IMR-90 (cell line): Measurements from ENCODE around the gene PRKACG. TPM values are rescaled to one million over a fixed set of nuclear protein-coding genes. Genes with fewer than 3 reads are reported as not detected.

ENCODE experiments used
- ATAC-seq: fragments of 200-7000 bp; cut with Tn5 transposase; 2 replicates; pipeline ENCODE4 v1.9.1; 2020; ENCODE audit warnings: low read depth, mild to moderate bottlenecking, moderate library complexity
- BruUV-seq: library from RNA; stranded (reverse); fragments of 400-500 nt; replicated peaks from 2 replicates; lab custom pipeline; 2021; lab: Mats Ljungman, UMichigan
- CTCF ChIA-PET: fragments of 300-600 bp; formaldehyde crosslinking; extraction: SDS; loops from one replicate; lab custom pipeline; 2021; ENCODE audit warnings: antibody characterized with exemption; lab: Yijun Ruan, JAX
- POLR2A ChIA-PET: fragments of 300-600 bp; sonication (Branson Sonifier 250); formaldehyde crosslinking; loops from one replicate; lab custom pipeline; 2022; ENCODE audit warnings: antibody characterized with exemption; ENCODE audit not compliant: unreplicated experiment; lab: Charles Lee
- DNase-seq: peaks from one replicate; pipeline ENCODE4 v3.0.0; 2013
- H2AFZ ChIP-seq: replicated peaks from 2 replicates; pipeline ENCODE3; 2013; ENCODE audit warnings: low read length, mild to moderate bottlenecking; ENCODE audit not compliant: poor library complexity
- H2AK5ac ChIP-seq: 2 replicates; pipeline ENCODE4 v1.6.1; 2013; ENCODE audit warnings: low read depth, low read length, inconsistent platforms
- H2AK9ac ChIP-seq: replicated peaks from 2 replicates; pipeline ENCODE3; 2013; ENCODE audit warnings: mild to moderate bottlenecking, low read depth, low read length, moderate library complexity; ENCODE audit not compliant: poor library complexity
- H2BK120ac ChIP-seq: 2 replicates; pipeline ENCODE4 v1.6.1; 2013; ENCODE audit warnings: low read depth, low read length, inconsistent platforms
- H2BK15ac ChIP-seq: 3 replicates; pipeline ENCODE4 v1.6.1; 2013; ENCODE audit warnings: low read depth, low read length, inconsistent platforms
- H2BK20ac ChIP-seq: 2 replicates; pipeline ENCODE4 v1.6.1; 2013; ENCODE audit warnings: low read depth, mild to moderate bottlenecking, inconsistent platforms, low read length, moderate library complexity
- H2BK5ac ChIP-seq: 2 replicates; pipeline ENCODE4 v1.6.1; 2013; ENCODE audit warnings: mild to moderate bottlenecking, low read depth, low read length, inconsistent platforms; ENCODE audit not compliant: poor library complexity, severe bottlenecking
- H3K14ac ChIP-seq: replicated peaks from 2 replicates; pipeline ENCODE4 v1.6.1; 2013; ENCODE audit warnings: low read depth, low read length, inconsistent platforms
- H3K18ac ChIP-seq: 2 replicates; pipeline ENCODE4 v1.6.1; 2013; ENCODE audit warnings: low read depth, low read length, control low read depth
- H3K23ac ChIP-seq: 2 replicates; pipeline ENCODE4 v1.6.1; 2013; ENCODE audit warnings: low read depth, low read length, inconsistent platforms
- H3K27ac ChIP-seq: 2 replicates; pipeline ENCODE4 v1.5.1; 2013; ENCODE audit warnings: mild to moderate bottlenecking, control low read depth, low read length; ENCODE audit not compliant: insufficient read depth
- H3K27me3 ChIP-seq: 2 replicates; pipeline ENCODE4 v1.6.1; 2013; ENCODE audit warnings: low read length; ENCODE audit not compliant: control insufficient read depth, insufficient read depth
- H3K36me3 ChIP-seq: 2 replicates; pipeline ENCODE4 v1.6.1; 2013; ENCODE audit warnings: low read length, mixed read lengths; ENCODE audit not compliant: control insufficient read depth, insufficient read depth
- H3K4ac ChIP-seq: 2 replicates; pipeline ENCODE4 v1.6.1; 2013; ENCODE audit warnings: low read depth, low read length, inconsistent platforms
- H3K4me1 ChIP-seq: 2 replicates; pipeline ENCODE4 v1.6.1; 2013; ENCODE audit warnings: low read length, mixed read lengths; ENCODE audit not compliant: control insufficient read depth, insufficient read depth
- H3K4me2 ChIP-seq: 2 replicates; pipeline ENCODE4 v1.6.1; 2013; ENCODE audit warnings: low read depth, mild to moderate bottlenecking, control low read depth, low read length, moderate library complexity
- H3K4me3 ChIP-seq: 2 replicates; pipeline ENCODE4 v1.5.1; 2013; ENCODE audit warnings: low read depth, mild to moderate bottlenecking, control low read depth, low read length, moderate library complexity; ENCODE audit not compliant: insufficient read depth
- H3K56ac ChIP-seq: 2 replicates; pipeline ENCODE4 v1.6.1; 2013; ENCODE audit warnings: low read length, inconsistent platforms; ENCODE audit not compliant: insufficient read depth; ENCODE audit errors: extremely low read depth
- H3K79me1 ChIP-seq, 2 experiments: 2 replicates each; pipeline ENCODE4 v1.6.1; 2013; ENCODE audit warnings: low read length in 2 of 2, inconsistent platforms in 1 of 2, low read depth in 1 of 2
- H3K9ac ChIP-seq: 2 replicates; pipeline ENCODE4 v1.6.1; 2013; ENCODE audit warnings: low read depth, low read length, control low read depth
- H3K9me1 ChIP-seq: 2 replicates; pipeline ENCODE4 v1.6.1; 2013; ENCODE audit warnings: low read length, inconsistent platforms; ENCODE audit not compliant: insufficient read depth
- H3K9me3 ChIP-seq: 2 replicates; pipeline ENCODE4 v1.6.1; 2013; ENCODE audit warnings: low read length; ENCODE audit not compliant: control insufficient read depth, insufficient read depth
- H4K20me1 ChIP-seq: 2 replicates; pipeline ENCODE4 v1.6.1; 2013; ENCODE audit warnings: low read length, inconsistent platforms; ENCODE audit not compliant: insufficient read depth
- H4K5ac ChIP-seq: 2 replicates; pipeline ENCODE4 v1.6.1; 2013; ENCODE audit warnings: mild to moderate bottlenecking, low read depth, low read length, control low read depth
- H4K8ac ChIP-seq, 2 experiments: 2 replicates each; pipeline ENCODE4 v1.6.1; 2013; ENCODE audit warnings: low read depth in 2 of 2, low read length in 2 of 2, control low read depth in 1 of 2, inconsistent platforms in 1 of 2
- H4K91ac ChIP-seq: 2 replicates; pipeline ENCODE4 v1.6.1; 2013; ENCODE audit warnings: low read depth, low read length, inconsistent platforms; ENCODE audit not compliant: insufficient read depth
- CEBPB ChIP-seq: IDR thresholded peaks from 2 replicates; pipeline ENCODE4 v1.6.1; 2012; ENCODE audit warnings: low read depth, low read length, improper control_type of control experiment
- CHD1 ChIP-seq: IDR thresholded peaks from 2 replicates; pipeline ENCODE4 v1.6.1; 2012; ENCODE audit warnings: low read depth, low read length, improper control_type of control experiment
- CTCF ChIP-seq: conservative IDR thresholded peaks from 2 replicates; pipeline ENCODE4 v1.5.1; 2012; ENCODE audit warnings: mild to moderate bottlenecking, low read depth, low read length, improper control_type of control experiment
- FOS ChIP-seq: fragments of 150-350 bp; IDR thresholded peaks from 2 replicates; pipeline ENCODE4 v1.6.1; 2016; ENCODE audit warnings: low read depth, low read length
- MAFK ChIP-seq: IDR thresholded peaks from 2 replicates; pipeline ENCODE4 v1.6.1; 2012; ENCODE audit warnings: low read depth, low read length, improper control_type of control experiment
- MAZ ChIP-seq: IDR thresholded peaks from 2 replicates; pipeline ENCODE4 v1.6.1; 2012; ENCODE audit warnings: low read depth, mild to moderate bottlenecking, low read length, improper control_type of control experiment, moderate library complexity, borderline replicate concordance
- MXI1 ChIP-seq: IDR thresholded peaks from 2 replicates; pipeline ENCODE4 v1.6.1; 2012; ENCODE audit warnings: low read depth, mild to moderate bottlenecking, low read length, moderate library complexity, borderline replicate concordance
- NFE2L2 ChIP-seq: fragments of 150-350 bp; IDR thresholded peaks from 2 replicates; pipeline ENCODE4 v1.6.1; 2016; ENCODE audit warnings: low read depth, mild to moderate bottlenecking, low read length
- RAD21 ChIP-seq: IDR thresholded peaks from 2 replicates; pipeline ENCODE4 v1.6.1; 2012; ENCODE audit warnings: low read length, improper control_type of control experiment
- RCOR1 ChIP-seq: IDR thresholded peaks from 2 replicates; pipeline ENCODE4 v1.6.1; 2012; ENCODE audit warnings: mild to moderate bottlenecking, low read length, improper control_type of control experiment; ENCODE audit not compliant: insufficient replicate concordance
- RFX5 ChIP-seq: IDR thresholded peaks from 2 replicates; pipeline ENCODE4 v1.8.0; 2012; ENCODE audit warnings: low read depth, mild to moderate bottlenecking, low read length, moderate library complexity
- SMC3 ChIP-seq: fragments of 150-350 bp; IDR thresholded peaks from 2 replicates; pipeline ENCODE4 v1.6.1; 2016; ENCODE audit warnings: low read depth, mild to moderate bottlenecking, antibody characterized with exemption, low read length, moderate library complexity
- WGBS, 2 experiments: methylation state at CpG; one replicate each; pipeline versions ENCODE4 v1.1.5 to v1.1.7; 2013; ENCODE audit warnings: missing lambda C conversion rate in 2 of 2; ENCODE audit not compliant: insufficient read length in 1 of 2; ENCODE audit errors: extremely low coverage in 2 of 2; 5-methylcytosine and 5-hydroxymethylcytosine counted together
- dilution Hi-C: fragments of 300-500 bp; cut with HindIII; formaldehyde crosslinking; loops from one replicate; pipeline ENCODE4 v1.14.3; 2018; ENCODE audit warnings: low sequenced_read_pairs; ENCODE audit not compliant: unreplicated experiment
- in situ Hi-C: fragments of 300-500 bp; cut with MboI; formaldehyde crosslinking; loops from 3 replicates; pipeline ENCODE4 v1.14.3; 2019; ENCODE audit warnings: low sequenced_read_pairs, inconsistent platforms, mixed read lengths
- intact Hi-C: fragments of 100-400 bp; cut with micrococcal nuclease; formaldehyde crosslinking; loops from 2 replicates; pipeline ENCODE4 v1.10.0; 2022
- polyA plus RNA-seq, 3 experiments: library from polyadenylated mRNA; depleted of rRNA; stranded (reverse); fragments of >200 nt; gene quantifications; 2 replicates each; pipeline ENCODE4 v1.2.3, GENCODE V29; 2012; ENCODE audit warnings: low replicate concordance in 1 of 3
- total RNA-seq: library from RNA; depleted of rRNA; stranded (reverse); fragments of >200 nt; gene quantifications from 2 replicates; pipeline ENCODE4 v1.2.3, GENCODE V29; 2012

Gene PRKACG
- total and polyA plus RNA-seq, 2 of the 4 experiments (the other 2 are of a cell fraction) = not detected

GRCh38 chr9:68995776-68996175, 18.1 kb downstream of the PRKACG start:
- TF ChIP-seq CHD1 (no peak), MAFK (no peak), MXI1 (no peak), CEBPB (no peak), NFE2L2 (no peak), RFX5 (no peak), RCOR1 (no peak), RAD21 (no peak), FOS (no peak), SMC3 (no peak), MAZ (no peak), CTCF (no peak)
- ChIA-PET CTCF (no interaction called here), POLR2A (no interaction called here)
- Histone ChIP-seq H4K8ac (no peak overlapping the region), H4K5ac (no peak overlapping the region), H2AFZ (no peak overlapping the region), H3K14ac (no peak overlapping the region), H4K20me1 (no peaks in the 10 kb centered on the region), H4K91ac (no peak overlapping the region), H3K27me3 (peaks cover 6% of the 10 kb centered on the region), H3K4ac (no peak overlapping the region), H3K4me2 (no peak overlapping the region), H2BK15ac (no peak overlapping the region), H3K4me3 (no peak overlapping the region), H3K4me1 (no peaks in the 10 kb centered on the region), H3K23ac (no peak overlapping the region), H2BK120ac (no peak overlapping the region), H3K36me3 (no peaks in the 10 kb centered on the region), H3K9ac (no peak overlapping the region), H3K9me1 (no peaks in the 10 kb centered on the region), H2BK20ac (no peak overlapping the region), H3K56ac (no peak overlapping the region), H2BK5ac (no peak overlapping the region), H3K18ac (no peak overlapping the region), H3K79me1 (no peaks in the 10 kb centered on the region), H2AK9ac (no peak overlapping the region), H3K27ac (no peak overlapping the region), H2AK5ac (no peak overlapping the region), H3K9me3 (no peaks in the 10 kb centered on the region)
- BruUV-seq = no TSS peak
- DNase-seq (no peak), ATAC-seq (no peak)
- intact Hi-C loops = loop anchor here (10.0 kb wide), 1 partner anchor 651 kb away; no protein-coding TSS in a partner anchor
- WGBS, 2 experiments = no CpG with 5 or more reads among the region's 3 CpGs
- dilution Hi-C loops = no loop called here
- in situ Hi-C loops = no loop called here
